NT2/D1 (cell line): ENCODE data around the gene MAST4.

Source experiments
- SUZ12 ChIP-seq: IDR thresholded peaks from 2 replicates; pipeline ENCODE4 v1.6.1; 2011; ENCODE audit not compliant: insufficient read length, insufficient read depth; ENCODE audit errors: extremely low read depth
- YY1 ChIP-seq: IDR thresholded peaks from 2 replicates; pipeline ENCODE4 v1.6.1; 2011; ENCODE audit not compliant: insufficient read length, insufficient read depth
- ZNF274 ChIP-seq: IDR thresholded peaks from 2 replicates; pipeline ENCODE4 v1.6.1; 2011; ENCODE audit warnings: mild to moderate bottlenecking, low read depth, low read length

- TF ChIP-seq ZNF274 (no peak), YY1 (no peak), SUZ12 (no peak)
Observed at GRCh38 chr5:66769839-66770617, 173.8 kb downstream of the MAST4 start.
